Measurements from ENCODE around the gene JAKMIP2.

Gene JAKMIP2

GRCh38 chr5:147697380-147697779, 85.1 kb downstream of the JAKMIP2 start (continued):
- TF ChIP-seq ZNF19 (tag by site-specific recombination; IDR thresholded peaks at IDR 0.05; ENCODE audit: low read depth) (no peak), SETDB1 (IDR thresholded peaks at IDR 0.05; ENCODE audit: insufficient read length, low read length) (peak; percentile 58), KLF8 (tag by site-specific recombination; IDR thresholded peaks at IDR 0.05) (no peak), ZBTB6 (tag by site-specific recombination; IDR thresholded peaks at IDR 0.05) (no peak), TRIM28 (IDR thresholded peaks at IDR 0.05; ENCODE audit: borderline replicate concordance, low read length) (peak; percentile 61; the same call in 1 of the 2 replicates), ZNF10 (tag by site-specific recombination; IDR thresholded peaks at IDR 0.05) (no peak), ZNF585B (tag by site-specific recombination; IDR thresholded peaks at IDR 0.05) (peak; percentile 97), ZFP69B (tag by site-specific recombination; IDR thresholded peaks at IDR 0.05) (no peak), ZNF530 (tag by site-specific recombination; IDR thresholded peaks at IDR 0.05; ENCODE audit: low read depth) (no peak), ZBTB21 (tag by site-specific recombination; IDR thresholded peaks at IDR 0.05) (no peak), ZNF639 (tag by site-specific recombination; IDR thresholded peaks at IDR 0.05) (no peak), ZNF211 (tag by site-specific recombination; IDR thresholded peaks at IDR 0.05; ENCODE audit: low read depth) (no peak), ZNF629 (tag by site-specific recombination; IDR thresholded peaks at IDR 0.05) (no peak)

GRCh38 chr5:147694772-147695171, 87.8 kb downstream of the JAKMIP2 start:
- H3K4me3 ChIP-seq (ENCODE audit: low read depth, low read length), result no peak overlapping the region
- H3K27ac ChIP-seq (ENCODE audit: extremely low read depth, low read depth, low read length), result no peak overlapping the region
- no peaks in the 10 kb centered on the region for H3K4me1 ChIP-seq (ENCODE audit: control insufficient read depth, insufficient read depth, low read length)
- H3K36me3 ChIP-seq (ENCODE audit: control insufficient read depth in 2 of 2, insufficient read depth in 1 of 2, low read length in 2 of 2), result no peaks in the 10 kb centered on the region
- TF ChIP-seq ZNF354C (tag by site-specific recombination; IDR thresholded peaks at IDR 0.05; ENCODE audit: borderline replicate concordance, low read depth), result no peak
- TF ChIP-seq KLF10 (tag by site-specific recombination; IDR thresholded peaks at IDR 0.05), result no peak
- TF ChIP-seq ZNF626 (tag by site-specific recombination; IDR thresholded peaks at IDR 0.05), result no peak
- no peak for TF ChIP-seq SCRT1 (tag by site-specific recombination; IDR thresholded peaks at IDR 0.05; ENCODE audit: borderline replicate concordance)
- no peak for TF ChIP-seq ZNF561 (tag by site-specific recombination; IDR thresholded peaks at IDR 0.05; ENCODE audit: borderline replicate concordance)
- no peak for TF ChIP-seq ZNF785 (tag by site-specific recombination; IDR thresholded peaks at IDR 0.05)
- TF ChIP-seq, protein P1, sequence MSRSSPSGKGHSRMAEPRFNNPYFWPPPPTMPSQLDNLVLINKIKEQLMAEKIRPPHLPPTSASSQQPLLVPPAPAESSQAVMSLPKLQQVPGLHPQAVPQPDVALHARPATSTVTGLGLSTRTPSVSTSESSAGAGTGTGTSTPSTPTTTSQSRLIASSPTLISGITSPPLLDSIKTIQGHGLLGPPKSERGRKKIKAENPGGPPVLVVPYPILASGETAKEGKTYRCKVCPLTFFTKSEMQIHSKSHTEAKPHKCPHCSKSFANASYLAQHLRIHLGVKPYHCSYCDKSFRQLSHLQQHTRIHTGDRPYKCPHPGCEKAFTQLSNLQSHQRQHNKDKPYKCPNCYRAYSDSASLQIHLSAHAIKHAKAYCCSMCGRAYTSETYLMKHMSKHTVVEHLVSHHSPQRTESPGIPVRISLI (tag by site-specific recombination; IDR thresholded peaks at IDR 0.05), result no peak
- TF ChIP-seq BCL11B (tag by site-specific recombination; IDR thresholded peaks at IDR 0.05; ENCODE audit: low read depth), result no peak
- TF ChIP-seq ZNF423 (tag by site-specific recombination; IDR thresholded peaks at IDR 0.05), result no peak
- TF ChIP-seq, protein P2, sequence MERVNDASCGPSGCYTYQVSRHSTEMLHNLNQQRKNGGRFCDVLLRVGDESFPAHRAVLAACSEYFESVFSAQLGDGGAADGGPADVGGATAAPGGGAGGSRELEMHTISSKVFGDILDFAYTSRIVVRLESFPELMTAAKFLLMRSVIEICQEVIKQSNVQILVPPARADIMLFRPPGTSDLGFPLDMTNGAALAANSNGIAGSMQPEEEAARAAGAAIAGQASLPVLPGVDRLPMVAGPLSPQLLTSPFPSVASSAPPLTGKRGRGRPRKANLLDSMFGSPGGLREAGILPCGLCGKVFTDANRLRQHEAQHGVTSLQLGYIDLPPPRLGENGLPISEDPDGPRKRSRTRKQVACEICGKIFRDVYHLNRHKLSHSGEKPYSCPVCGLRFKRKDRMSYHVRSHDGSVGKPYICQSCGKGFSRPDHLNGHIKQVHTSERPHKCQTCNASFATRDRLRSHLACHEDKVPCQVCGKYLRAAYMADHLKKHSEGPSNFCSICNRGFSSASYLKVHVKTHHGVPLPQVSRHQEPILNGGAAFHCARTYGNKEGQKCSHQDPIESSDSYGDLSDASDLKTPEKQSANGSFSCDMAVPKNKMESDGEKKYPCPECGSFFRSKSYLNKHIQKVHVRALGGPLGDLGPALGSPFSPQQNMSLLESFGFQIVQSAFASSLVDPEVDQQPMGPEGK (tag by site-specific recombination; IDR thresholded peaks at IDR 0.05), result no peak
- TF ChIP-seq ZNF223 (tag by site-specific recombination; IDR thresholded peaks at IDR 0.05), result no peak
- no peak for TF ChIP-seq FEZF1 (tag by site-specific recombination; IDR thresholded peaks at IDR 0.05)
- TF ChIP-seq ZNF23 (tag by site-specific recombination; IDR thresholded peaks at IDR 0.05; ENCODE audit: borderline replicate concordance), result no peak
- TF ChIP-seq ZNF558 (tag by site-specific recombination; IDR thresholded peaks at IDR 0.05), result no peak
- no peak for TF ChIP-seq INSM2 (tag by site-specific recombination; IDR thresholded peaks at IDR 0.05)
- TF ChIP-seq ZFP3 (tag by site-specific recombination; IDR thresholded peaks at IDR 0.05; ENCODE audit: low read depth), result no peak
- no peak for TF ChIP-seq ZNF19 (tag by site-specific recombination; IDR thresholded peaks at IDR 0.05; ENCODE audit: low read depth)
- TF ChIP-seq ZNF175 (tag by site-specific recombination; IDR thresholded peaks at IDR 0.05), result no peak
- H3K9me3 ChIP-seq (ENCODE audit: control insufficient read depth, insufficient read depth, low read depth, low read length), result no peaks in the 10 kb centered on the region
- CTCF ChIA-PET, result interaction anchor here (0.6 kb wide), 1 partner anchor 47 kb away, joined by 3 read pairs; no protein-coding TSS in a partner anchor
- POLR2A ChIA-PET, result no interaction called here
